ENCODE measurements around the gene SYT10.

GRCh38 chr12:33472299-33472698 lies 32.7 kb upstream of the SYT10 start:
- TF ChIP-seq CTCF (IDR thresholded peaks at IDR 0.05; ENCODE audit: low read depth, low read length, missing input control) (no peak), MAX (IDR thresholded peaks at IDR 0.05) (no peak), GABPA (IDR thresholded peaks at IDR 0.05 in 1 of 2, conservative IDR thresholded peaks at IDR 0.05 in 1 of 2) (no peak), REST (IDR thresholded peaks at IDR 0.05) (no peak)

Data from liver (tissue), 3 donors.